DND-41 (cell line): ENCODE measurements around the gene GPANK1.

ENCODE experiments used
- EZH2 ChIP-seq: IDR thresholded peaks from 3 replicates; pipeline ENCODE4 v1.6.1; 2012; ENCODE audit warnings: borderline replicate concordance, low read depth, mild to moderate bottlenecking, moderate library complexity, low read length, inconsistent platforms; ENCODE audit not compliant: severe bottlenecking
- TF ChIP-seq, protein P1 (sequence below): IDR thresholded peaks from 2 replicates; pipeline ENCODE4 v1.5.1; 2012; ENCODE audit warnings: borderline replicate concordance, low read length, moderate library complexity, mild to moderate bottlenecking; ENCODE audit not compliant: poor library complexity, severe bottlenecking; ENCODE audit errors: extremely low read depth

DNA sequence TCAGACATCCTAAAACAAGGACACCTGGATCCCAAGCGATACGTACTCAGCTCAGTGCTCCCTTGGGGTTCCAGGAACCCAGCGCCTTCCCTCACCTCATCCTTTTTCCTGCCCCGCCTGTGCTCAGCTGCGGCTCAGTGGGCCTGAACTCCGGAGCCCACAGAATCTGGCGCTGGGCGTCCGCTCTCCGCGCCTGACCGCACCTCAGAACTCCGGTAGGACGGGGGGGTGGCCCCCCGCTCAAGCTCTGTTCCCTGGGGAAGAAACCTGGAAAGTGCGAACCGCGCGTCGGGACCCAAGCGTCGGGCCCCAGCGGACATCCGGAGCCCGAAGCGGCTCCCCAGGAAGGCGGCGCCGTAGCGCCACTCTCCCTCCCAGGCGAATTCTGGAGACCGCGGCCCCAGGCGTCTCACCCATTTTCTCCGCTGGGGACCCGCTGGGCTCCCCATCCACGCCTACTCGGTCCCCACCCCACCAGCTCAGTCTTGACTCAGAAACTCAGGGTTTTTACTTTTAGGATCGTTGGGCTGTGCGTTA is 16.4 kb upstream of the GPANK1 start:
- TF ChIP-seq, protein P1, sequence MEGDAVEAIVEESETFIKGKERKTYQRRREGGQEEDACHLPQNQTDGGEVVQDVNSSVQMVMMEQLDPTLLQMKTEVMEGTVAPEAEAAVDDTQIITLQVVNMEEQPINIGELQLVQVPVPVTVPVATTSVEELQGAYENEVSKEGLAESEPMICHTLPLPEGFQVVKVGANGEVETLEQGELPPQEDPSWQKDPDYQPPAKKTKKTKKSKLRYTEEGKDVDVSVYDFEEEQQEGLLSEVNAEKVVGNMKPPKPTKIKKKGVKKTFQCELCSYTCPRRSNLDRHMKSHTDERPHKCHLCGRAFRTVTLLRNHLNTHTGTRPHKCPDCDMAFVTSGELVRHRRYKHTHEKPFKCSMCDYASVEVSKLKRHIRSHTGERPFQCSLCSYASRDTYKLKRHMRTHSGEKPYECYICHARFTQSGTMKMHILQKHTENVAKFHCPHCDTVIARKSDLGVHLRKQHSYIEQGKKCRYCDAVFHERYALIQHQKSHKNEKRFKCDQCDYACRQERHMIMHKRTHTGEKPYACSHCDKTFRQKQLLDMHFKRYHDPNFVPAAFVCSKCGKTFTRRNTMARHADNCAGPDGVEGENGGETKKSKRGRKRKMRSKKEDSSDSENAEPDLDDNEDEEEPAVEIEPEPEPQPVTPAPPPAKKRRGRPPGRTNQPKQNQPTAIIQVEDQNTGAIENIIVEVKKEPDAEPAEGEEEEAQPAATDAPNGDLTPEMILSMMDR = no peak
- no peak for TF ChIP-seq EZH2
